K562 (cell line): ENCODE measurements around the gene TUBA1A. TPM values are rescaled to one million over a fixed set of nuclear protein-coding genes. Genes with fewer than 3 reads are reported as not detected.
A peak's percentile ranks its signal among the peaks of the same experiment; 100 is the strongest.

Source experiments
- ATAC-seq: fragments of 200-7000 bp; cut with Tn5 transposase; 3 replicates; pipeline ENCODE4 v1.9.1; 2020; ENCODE audit warnings: moderate library complexity
- BruUV-seq: library from RNA; stranded (reverse); fragments of 400-500 nt; replicated peaks from 2 replicates; lab custom pipeline; 2021; lab: Mats Ljungman, UMichigan
- CTCF ChIA-PET: fragments of 300-600 bp; formaldehyde crosslinking; extraction: SDS; loops from one replicate; lab custom pipeline; 2021; ENCODE audit warnings: low intra/inter-chr PET ratio; lab: Yijun Ruan, JAX
- POLR2A ChIA-PET: fragments of 300-600, 350-650 bp; sonication (Branson Sonifier 250); formaldehyde crosslinking; extraction: SDS; loops from one replicate; lab custom pipeline; 2021; ENCODE audit warnings: antibody characterized with exemption, inconsistent platforms; lab: Yijun Ruan, JAX
- DNase-seq, 4 experiments: peaks; one replicate each; pipeline versions ENCODE4 v3.0.0 to v3.0.0-alpha.2; 2011 to 2018; ENCODE audit warnings: low spot score in 3 of 4, mixed read lengths in 3 of 4; ENCODE audit errors: extremely low read depth in 1 of 4
- FAIRE-seq: peaks from 2 replicates; lab custom pipeline; 2011; peaks lifted over from hg19 to GRCh38; lab: Jason Lieb, UNC
- H2AFZ ChIP-seq: 2 replicates; pipeline ENCODE4 v1.6.0; 2011; ENCODE audit warnings: low read depth, low read length, control low read depth, inconsistent platforms
- H3K27ac ChIP-seq: fragments of 200-600 bp; 3 replicates; pipeline ENCODE4 v1.8.0; 2011; ENCODE audit warnings: low read depth, mild to moderate bottlenecking, control low read depth, inconsistent platforms, low read length, moderate library complexity, mixed read lengths; ENCODE audit errors: extremely low read depth
- H3K27me3 ChIP-seq, 2 experiments: fragments of 300-600 bp in 1 of 2; 2 replicates in 1 of 2; 3 replicates in 1 of 2; pipeline versions ENCODE4 v1.6.0 to v1.8.0; 2011; ENCODE audit warnings: inconsistent platforms in 2 of 2, low read length in 2 of 2, mild to moderate bottlenecking in 1 of 2, mixed read lengths in 1 of 2, moderate library complexity in 1 of 2; ENCODE audit not compliant: control insufficient read depth in 2 of 2, insufficient read depth in 2 of 2
- H3K36me3 ChIP-seq: fragments of 300-600 bp; 3 replicates; pipeline ENCODE4 v1.8.0; 2011; ENCODE audit warnings: mild to moderate bottlenecking, low read length, inconsistent platforms; ENCODE audit not compliant: control insufficient read depth, insufficient read depth
- H3K4me1 ChIP-seq, 2 experiments: fragments of 200-600 bp in 1 of 2; replicated peaks in 1 of 2; 2 replicates in 1 of 2; 3 replicates in 1 of 2; pipeline versions ENCODE4 v1.5.1 to v1.8.0; 2011; ENCODE audit warnings: inconsistent platforms in 2 of 2, low read length in 2 of 2, mild to moderate bottlenecking in 1 of 2, mixed read lengths in 1 of 2, moderate library complexity in 1 of 2; ENCODE audit not compliant: control insufficient read depth in 2 of 2, insufficient read depth in 2 of 2
- H3K4me2 ChIP-seq: 2 replicates; pipeline ENCODE4 v1.6.1; 2011; ENCODE audit warnings: low read length, control low read depth, inconsistent platforms, mixed read lengths; ENCODE audit not compliant: insufficient read depth
- H3K4me3 ChIP-seq: fragments of 200-600 bp; sonication (generic), shearing (Covaris generic); 2 replicates; pipeline ENCODE4 v1.5.1; 2016; ENCODE audit warnings: control low read depth, inconsistent platforms
- H3K79me2 ChIP-seq: fragments of 200-600 bp; 3 replicates; pipeline ENCODE4 v1.8.0; 2011; ENCODE audit warnings: low read length, inconsistent platforms; ENCODE audit not compliant: control insufficient read depth, insufficient read depth
- H3K9ac ChIP-seq, 2 experiments: 2 replicates each; pipeline versions ENCODE4 v1.6.0 to v1.6.1; 2011; ENCODE audit warnings: low read depth in 2 of 2, low read length in 2 of 2, control low read depth in 1 of 2, inconsistent platforms in 1 of 2, mild to moderate bottlenecking in 1 of 2, mixed read lengths in 1 of 2; ENCODE audit not compliant: insufficient read depth in 1 of 2
- H3K9me1 ChIP-seq: one replicate; pipeline ENCODE4 v1.6.0; 2011; ENCODE audit warnings: inconsistent platforms, mild to moderate bottlenecking, low read length, moderate library complexity; ENCODE audit not compliant: control insufficient read depth, insufficient read depth
- H3K9me3 ChIP-seq: replicated peaks from 2 replicates; pipeline ENCODE4 v1.5.1; 2011; ENCODE audit warnings: low read depth, low read length, inconsistent platforms; ENCODE audit not compliant: control insufficient read depth, insufficient read depth
- H4K20me1 ChIP-seq: replicated peaks from 2 replicates; pipeline ENCODE4 v1.6.1; 2011; ENCODE audit warnings: low read length, inconsistent platforms, mixed read lengths; ENCODE audit not compliant: control insufficient read depth, insufficient read depth
- ARHGAP35 ChIP-seq: fragments of 450-650 bp; IDR thresholded peaks from 2 replicates; pipeline ENCODE4 v1.6.1; 2018; ENCODE audit not compliant: partially characterized antibody
- CBX3 ChIP-seq, 2 experiments: IDR thresholded peaks; 1 replicate in 1 of 2; 2 replicates in 1 of 2; pipeline ENCODE4 v1.6.1; 2012; ENCODE audit warnings: inconsistent platforms in 2 of 2, low read length in 2 of 2, borderline replicate concordance in 1 of 2, control low read depth in 1 of 2
- ILK ChIP-seq: fragments of 450-650 bp; IDR thresholded peaks from 2 replicates; pipeline ENCODE4 v1.6.1; 2016; ENCODE audit warnings: missing genetic modification characterization, low read depth, mild to moderate bottlenecking, missing compliant biosample characterization, moderate library complexity, borderline replicate concordance
- KHSRP ChIP-seq: fragments of 450-650 bp; IDR thresholded peaks from 2 replicates; pipeline ENCODE4 v1.6.1; 2017
- MYNN ChIP-seq, 2 experiments: sonication (generic); formaldehyde crosslinking in 1 of 2; IDR thresholded peaks; 2 replicates each; pipeline versions ENCODE4 v1.5.0 to v1.6.1; 2016 to 2020; ENCODE audit warnings: antibody characterized with exemption in 1 of 2, missing genetic modification reagents in 1 of 2
- RFX1 ChIP-seq: fragments of 450-650 bp; IDR thresholded peaks from 2 replicates; pipeline ENCODE4 v1.6.1; 2016; ENCODE audit warnings: mild to moderate bottlenecking, moderate library complexity
- SMARCC2 ChIP-seq: fragments of 450-650 bp; IDR thresholded peaks from 2 replicates; pipeline ENCODE4 v1.6.1; 2017; ENCODE audit warnings: antibody characterized with exemption, moderate library complexity, mild to moderate bottlenecking, low read depth
- ZNF644 ChIP-seq: fragments of 200-800 bp; sonication (Bioruptor generic); IDR thresholded peaks from 2 replicates; pipeline ENCODE4 v1.6.1; 2016; ENCODE audit warnings: low read depth, missing genetic modification characterization, missing compliant biosample characterization
- ZZZ3 ChIP-seq: fragments of 450-650 bp; IDR thresholded peaks from 2 replicates; pipeline ENCODE4 v1.6.1; 2016; ENCODE audit warnings: antibody characterized with exemption, mild to moderate bottlenecking, moderate library complexity
- WGBS: fragments of 100-300 bp; shearing (Covaris generic); methylation state at CpG from one replicate; pipeline ENCODE4 v1.1.6; 2016; ENCODE audit warnings: low coverage, mixed read lengths; ENCODE audit not compliant: insufficient coverage; ENCODE audit errors: missing lambda C conversion rate; 5-methylcytosine and 5-hydroxymethylcytosine counted together
- in situ Hi-C: fragments of 300-500 bp; cut with MboI; formaldehyde crosslinking; loops from 4 replicates; pipeline ENCODE4 v1.15.0; 2018; ENCODE audit warnings: inconsistent platforms, mixed read lengths
- intact Hi-C: fragments of 100-400 bp; cut with micrococcal nuclease; formaldehyde crosslinking; loops from 2 replicates; pipeline ENCODE4 v1.14.2; 2022
- polyA plus RNA-seq, 8 experiments: library from polyadenylated mRNA; depleted of rRNA in 4 of 8; stranded (reverse) in 5 of 8; unstranded in 3 of 8; fragments of >200 nt; fragmentation: Nextera tagmentation in 2 of 8; fragmentation: Illumina TruSeq in 1 of 8; extraction: Ambion mirVana in 2 of 8; extraction: Trizol in 1 of 8; gene quantifications; 2 replicates each; pipeline versions ENCODE4 v1.2.1 to v1.2.3, GENCODE V29; 2011 to 2014; ENCODE audit warnings: inconsistent platforms in 1 of 8, missing spikeins in 1 of 8
- total RNA-seq, 7 experiments: library from RNA; depleted of rRNA in 6 of 7; stranded (reverse); fragments of >200 nt in 6 of 7; fragmentation: Illumina TruSeq in 2 of 7; extraction: Trizol in 2 of 7; gene quantifications; 2 replicates each; pipeline versions ENCODE4 v1.2.1 to v1.2.3, GENCODE V29; 2011 to 2021; ENCODE audit warnings: low replicate concordance in 1 of 7

Gene TUBA1A
- total and polyA plus RNA-seq, 9 of the 15 experiments (the other 6 are each of a cell fraction or from before 2014, with no cell fraction given), result 7.4 to 45.1 (median 11.9) TPM

- TF ChIP-seq MYNN (IDR thresholded peaks at IDR 0.05) (peak; percentile 100), MYNN (CRISPR knock-in tag; IDR thresholded peaks at IDR 0.05) (peak; percentile 94)
- TF ChIP-seq, all 486 proteins: peak for 69
Measured at GRCh38 chr12:49200919-49201594, 12.2 kb upstream of the TUBA1A start (continued).

GRCh38 chr12:49198431-49199155, 9.7 kb upstream of the TUBA1A start:
- H3K9ac ChIP-seq, result peak overlapping the region in 1 of 2 experiments; percentile 23; a peak in 1 of 4 replicates
- no TSS peak for BruUV-seq
- H3K79me2 ChIP-seq, result no peaks in the 10 kb centered on the region
- no peak overlapping the region for H3K4me2 ChIP-seq
- H3K27me3 ChIP-seq, result no peaks in the 10 kb centered on the region
- H3K9me3 ChIP-seq, result no peaks in the 10 kb centered on the region
- TF ChIP-seq SMARCC2 (no peak), RFX1 (0 out of 2 replicates have a peak, but pooled peaks have one; percentile 28), KHSRP (no peak), ZZZ3 (no peak), ARHGAP35 (no peak), CBX3 (IDR thresholded peaks at IDR 0.05; ENCODE audit: borderline replicate concordance in 1 of 2, low read length in 2 of 2) (no peak), ILK (tag) (no peak), ZNF644 (tag) (no peak)
- in situ Hi-C loops (no loop called here), intact Hi-C loops (no loop called here)
- peaks cover 11 to 17% of the 10 kb centered on the region in 2 experiments; a peak in 4 of 5 replicates for H3K4me1 ChIP-seq
- no peak overlapping the region for H3K27ac ChIP-seq
- no peak for DNase-seq
- POLR2A ChIA-PET, result interaction anchor here (0.5 to 2.1 kb wide), 5 partner anchors 10 to 506 kb away, joined by 3 to 12 read pairs (median 3); partner anchors contain the start of gene TUBA1A
- no peak overlapping the region for H3K4me3 ChIP-seq
- no peaks in the 10 kb centered on the region for H4K20me1 ChIP-seq
- CTCF ChIA-PET, result no interaction called here
- no peaks in the 10 kb centered on the region for H3K36me3 ChIP-seq
- ATAC-seq, result no peak
- no peak for FAIRE-seq
- no peak overlapping the region for H2AFZ ChIP-seq
- 22% methylated on average over 11 of the region's 11 CpGs for WGBS
- H3K9me1 ChIP-seq, result no peaks in the 10 kb centered on the region
